ENCODE measurements around the gene CIRBP.

Gene CIRBP

GRCh38 chr19:1274081-1274851, 5.1 kb downstream of the CIRBP start:
- CTCF ChIA-PET: interaction anchor here (0.6 to 1.7 kb wide), 6 partner anchors 25 to 674 kb away, joined by 3 to 11 read pairs (median 4); no protein-coding TSS in a partner anchor
- TF ChIP-seq CTCF (conservative IDR thresholded peaks at IDR 0.05; ENCODE audit: low read depth): no peak
- POLR2A ChIA-PET (ENCODE audit: low non-redundant PET): no interaction called here
- no peak for DNase-seq (ENCODE audit: low spot score)
- H3K27ac ChIP-seq: peak overlapping the region; percentile 100

- DNase-seq (ENCODE audit: low spot score): no peak
- H3K27ac ChIP-seq: peak overlapping the region; percentile 100
- CTCF ChIA-PET: no interaction called here
- POLR2A ChIA-PET (ENCODE audit: low non-redundant PET): no interaction called here
- TF ChIP-seq CTCF (conservative IDR thresholded peaks at IDR 0.05; ENCODE audit: low read depth): no peak
Measured at GRCh38 chr19:1274852-1275259, 5.7 kb downstream of the CIRBP start.

- ChIA-PET POLR2A (ENCODE audit: low non-redundant PET) (no interaction called here), CTCF (interaction anchor here (0.6 kb wide), 1 partner anchor 58 kb away, joined by 4 read pairs; no protein-coding TSS in a partner anchor)
- peak; percentile 94 for DNase-seq (ENCODE audit: low spot score)
- peak within 1 kb of the TSS; percentile 100 for H3K27ac ChIP-seq
- TF ChIP-seq CTCF (conservative IDR thresholded peaks at IDR 0.05; ENCODE audit: low read depth): no peak
Measured at GRCh38 chr19:1275260-1275975, 6.3 kb downstream of the CIRBP start, which contains the start of gene FAM174C. Gene FAM174C (plus strand): TSS chr19:1275530. CDS start chr19:1275550, 20 bp downstream.

GRCh38 chr19:1275976-1276627, 7.0 kb downstream of the CIRBP start:
- ChIA-PET CTCF (interaction anchor here (0.6 kb wide), 1 partner anchor 57 kb away, joined by 4 read pairs; no protein-coding TSS in a partner anchor), POLR2A (ENCODE audit: low non-redundant PET) (no interaction called here)
- no peak for DNase-seq (ENCODE audit: low spot score)
- TF ChIP-seq CTCF (conservative IDR thresholded peaks at IDR 0.05; ENCODE audit: low read depth): no peak
- peak overlapping the region; percentile 100 for H3K27ac ChIP-seq

- no peak for TF ChIP-seq CTCF (conservative IDR thresholded peaks at IDR 0.05; ENCODE audit: low read depth)
- H3K27ac ChIP-seq: peak overlapping the region; percentile 100
- ChIA-PET POLR2A (ENCODE audit: low non-redundant PET) (no interaction called here), CTCF (no interaction called here)
- DNase-seq (ENCODE audit: low spot score): no peak
Measured at GRCh38 chr19:1276628-1277022, 7.5 kb downstream of the CIRBP start.

GRCh38 chr19:1277061-1277460, 7.9 kb downstream of the CIRBP start:
- no peak for DNase-seq (ENCODE audit: low spot score)
- H3K27ac ChIP-seq: peak overlapping the region; percentile 100
- ChIA-PET POLR2A (ENCODE audit: low non-redundant PET) (no interaction called here), CTCF (no interaction called here)
- no peak for TF ChIP-seq CTCF (conservative IDR thresholded peaks at IDR 0.05; ENCODE audit: low read depth)

Measured in RWPE1 (cell line).